ENCODE results near the gene MOB2. TPM values are rescaled to one million over a fixed set of nuclear protein-coding genes. Genes with fewer than 3 reads are reported as not detected.

The MOB2 gene
- total RNA-seq, 1 donor from 2014 or later: 26.9 TPM

DNA sequence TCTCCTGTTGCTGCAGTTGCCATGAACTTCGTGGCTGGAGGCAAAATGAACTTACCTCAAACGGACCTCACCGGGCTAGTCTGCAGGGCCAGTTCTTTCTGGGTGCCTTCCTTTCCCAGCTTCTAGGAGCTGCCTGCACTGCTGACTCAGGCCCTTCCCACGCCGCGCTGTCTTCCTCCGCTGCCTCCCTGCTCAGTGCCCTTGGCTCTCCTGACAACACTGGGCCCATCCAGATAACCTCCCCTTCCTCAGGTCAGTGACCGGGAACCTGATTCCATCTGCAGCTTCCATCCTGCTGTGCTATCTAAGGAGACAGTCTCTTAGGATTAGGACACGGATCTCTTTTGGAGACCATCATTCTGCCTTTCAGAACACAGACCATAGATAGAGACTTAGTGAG, 19.3 kb downstream of the MOB2 start:
- TF ChIP-seq, protein P1, sequence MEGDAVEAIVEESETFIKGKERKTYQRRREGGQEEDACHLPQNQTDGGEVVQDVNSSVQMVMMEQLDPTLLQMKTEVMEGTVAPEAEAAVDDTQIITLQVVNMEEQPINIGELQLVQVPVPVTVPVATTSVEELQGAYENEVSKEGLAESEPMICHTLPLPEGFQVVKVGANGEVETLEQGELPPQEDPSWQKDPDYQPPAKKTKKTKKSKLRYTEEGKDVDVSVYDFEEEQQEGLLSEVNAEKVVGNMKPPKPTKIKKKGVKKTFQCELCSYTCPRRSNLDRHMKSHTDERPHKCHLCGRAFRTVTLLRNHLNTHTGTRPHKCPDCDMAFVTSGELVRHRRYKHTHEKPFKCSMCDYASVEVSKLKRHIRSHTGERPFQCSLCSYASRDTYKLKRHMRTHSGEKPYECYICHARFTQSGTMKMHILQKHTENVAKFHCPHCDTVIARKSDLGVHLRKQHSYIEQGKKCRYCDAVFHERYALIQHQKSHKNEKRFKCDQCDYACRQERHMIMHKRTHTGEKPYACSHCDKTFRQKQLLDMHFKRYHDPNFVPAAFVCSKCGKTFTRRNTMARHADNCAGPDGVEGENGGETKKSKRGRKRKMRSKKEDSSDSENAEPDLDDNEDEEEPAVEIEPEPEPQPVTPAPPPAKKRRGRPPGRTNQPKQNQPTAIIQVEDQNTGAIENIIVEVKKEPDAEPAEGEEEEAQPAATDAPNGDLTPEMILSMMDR (conservative IDR thresholded peaks at IDR 0.05; ENCODE audit: low read depth, low read length): no peak
- no peak for DNase-seq (ENCODE audit: low read depth)
- H3K4me3 ChIP-seq (ENCODE audit: low read depth, low read length): no peak overlapping the region

DNA sequence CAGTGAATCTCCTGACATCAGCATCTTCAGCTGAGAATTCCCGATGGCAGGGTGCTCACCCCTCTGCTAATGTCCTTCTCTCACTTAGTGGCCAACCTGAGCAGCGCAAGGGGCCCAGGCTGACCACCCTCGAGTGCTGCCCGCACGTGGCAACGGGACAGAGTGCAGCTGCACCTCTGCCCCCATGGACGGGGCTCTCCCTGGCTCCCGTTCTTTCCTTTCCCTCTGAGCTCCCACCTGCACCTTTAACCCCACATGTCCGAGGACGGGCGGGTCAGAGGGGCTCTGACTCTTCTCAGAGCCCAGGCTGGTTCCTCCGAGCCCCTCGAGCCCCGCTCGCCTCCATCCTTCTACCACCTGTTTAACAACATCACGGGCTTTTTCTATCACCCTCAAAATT, 19.8 kb downstream of the MOB2 start:
- DNase-seq (ENCODE audit: low read depth): no peak
- H3K4me3 ChIP-seq (ENCODE audit: low read depth, low read length): no peak overlapping the region
- TF ChIP-seq, protein P1 (conservative IDR thresholded peaks at IDR 0.05; ENCODE audit: low read depth, low read length): no peak

DNA sequence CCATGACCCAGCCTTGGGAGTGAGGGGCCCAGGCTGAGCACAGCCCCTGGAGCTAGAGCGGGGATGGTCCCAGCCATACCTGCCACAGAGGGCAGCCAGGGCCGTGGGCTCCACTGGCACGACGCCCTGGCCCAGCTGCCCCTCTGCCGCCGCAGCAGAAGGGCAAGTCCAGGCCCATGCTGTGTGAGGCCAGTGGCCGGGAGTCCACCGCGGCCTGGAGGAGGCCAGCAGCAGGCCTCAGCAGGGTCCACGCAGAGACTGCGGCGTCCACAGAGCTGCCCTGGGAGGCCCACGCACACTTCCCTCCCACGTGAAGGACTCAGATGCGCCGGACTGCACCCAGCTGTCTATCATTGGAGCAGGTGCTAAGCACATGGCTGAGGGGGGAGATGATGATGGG, 23.5 kb downstream of the MOB2 start:
- DNase-seq (ENCODE audit: low read depth): no peak
- H3K4me3 ChIP-seq (ENCODE audit: low read depth, low read length): no peak overlapping the region
- TF ChIP-seq, protein P1 (conservative IDR thresholded peaks at IDR 0.05; ENCODE audit: low read depth, low read length): no peak

DNA sequence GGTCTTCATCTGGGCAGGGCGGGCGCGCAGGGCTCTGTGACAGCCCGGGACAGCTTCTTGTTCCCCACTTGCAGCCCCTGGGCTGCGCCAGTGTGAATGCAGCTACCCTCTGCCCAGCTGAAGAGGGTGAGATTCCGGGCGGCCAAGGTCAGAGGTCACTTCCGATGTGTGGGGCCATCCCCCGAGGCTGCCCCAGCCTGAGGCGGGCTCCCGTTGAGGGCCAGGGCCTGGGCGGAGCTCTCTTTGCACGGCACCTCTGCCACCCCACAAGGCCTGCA, 23.9 kb downstream of the MOB2 start:
- no peak overlapping the region for H3K4me3 ChIP-seq (ENCODE audit: low read depth, low read length)
- no peak for DNase-seq (ENCODE audit: low read depth)
- TF ChIP-seq, protein P1 (conservative IDR thresholded peaks at IDR 0.05; ENCODE audit: low read depth, low read length): no peak

DNA sequence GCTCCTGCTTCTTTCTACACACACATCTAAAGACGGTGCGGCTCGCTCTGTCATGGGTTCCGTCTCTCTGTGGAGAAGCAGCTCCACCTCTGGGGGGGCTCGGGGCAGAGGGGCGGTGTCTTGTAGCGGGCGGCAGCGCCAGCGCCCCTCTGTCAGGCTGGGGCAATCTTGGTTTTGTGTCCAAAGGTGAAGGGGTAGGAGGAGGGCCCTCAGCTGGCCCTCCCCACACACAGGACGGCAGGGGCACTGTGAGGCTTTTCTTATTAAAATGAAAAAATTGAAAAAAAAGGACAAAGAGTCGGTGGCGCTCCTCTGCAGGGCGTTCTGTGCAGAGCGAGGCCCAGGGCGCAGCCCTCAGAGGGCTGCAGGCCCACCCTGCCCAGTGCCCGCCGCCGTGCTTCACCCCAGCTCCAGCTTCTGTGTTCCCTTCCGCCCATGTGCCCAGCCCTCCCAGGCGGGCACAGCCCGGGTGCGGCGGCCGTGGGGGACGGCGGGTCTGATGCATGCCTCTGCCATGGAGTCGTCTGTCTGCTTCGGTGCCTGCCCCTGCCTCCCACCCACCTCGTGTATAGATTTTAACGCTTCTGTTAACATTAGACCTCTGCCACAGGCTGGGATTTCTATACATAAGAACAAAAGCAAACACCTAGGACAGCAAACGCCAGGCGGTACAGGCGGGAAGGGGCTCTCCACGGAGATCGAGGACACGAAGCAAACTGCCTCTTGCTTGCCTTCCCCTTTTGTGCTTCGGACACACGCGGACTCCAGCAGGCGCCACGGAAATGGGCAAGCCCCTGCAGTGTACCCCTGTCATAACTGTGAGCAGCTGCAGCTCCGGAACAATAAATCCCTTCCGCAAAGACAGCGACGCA, 24.5 kb downstream of the MOB2 start:
- no peak for DNase-seq (ENCODE audit: low read depth)
- TF ChIP-seq, protein P1 (conservative IDR thresholded peaks at IDR 0.05; ENCODE audit: low read depth, low read length): no peak

DNA sequence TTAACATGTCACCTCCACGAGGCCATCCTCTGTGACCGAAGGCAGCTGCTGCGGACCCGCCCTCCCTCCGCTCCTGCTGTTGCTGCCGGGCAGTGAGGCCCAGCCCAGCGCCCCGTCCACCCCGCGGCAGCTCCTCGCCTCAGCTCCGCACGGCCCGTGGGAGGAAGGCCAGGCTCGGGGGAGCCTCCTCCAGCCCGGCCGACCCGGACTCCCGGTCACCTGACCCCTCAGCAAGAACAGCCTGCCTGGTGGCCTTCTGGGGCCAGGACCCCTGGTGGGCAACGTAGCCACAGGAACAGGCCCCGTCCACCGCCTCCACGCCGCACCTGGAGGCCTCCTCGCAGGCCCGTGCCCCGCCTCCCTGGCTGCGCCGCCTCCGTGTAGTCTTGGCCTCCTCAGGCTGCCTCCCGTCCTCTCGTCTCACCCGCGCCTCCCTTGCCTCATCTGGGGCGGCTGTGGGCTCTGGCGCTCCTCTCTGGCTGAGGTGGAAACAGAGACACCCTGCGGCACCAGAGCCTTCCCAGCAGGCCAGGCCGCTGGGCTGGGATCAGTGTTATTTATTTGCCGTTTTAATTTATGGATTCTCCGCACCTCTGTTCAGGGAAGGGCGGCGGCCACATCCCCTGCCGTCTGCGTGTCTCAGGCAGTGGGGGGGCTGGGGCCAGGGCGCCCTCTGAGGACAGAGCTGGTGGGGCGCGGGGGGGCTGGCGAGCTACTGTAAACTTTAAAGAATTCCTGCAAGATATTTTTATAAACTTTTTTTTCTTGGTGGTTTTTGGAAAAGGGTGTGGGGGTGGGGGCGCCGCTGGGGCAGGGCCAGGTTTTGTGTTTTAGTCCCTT, 25.4 kb downstream of the MOB2 start:
- no peak for DNase-seq (ENCODE audit: low read depth)
- TF ChIP-seq, protein P1 (conservative IDR thresholded peaks at IDR 0.05; ENCODE audit: low read depth, low read length): no peak
- H3K4me3 ChIP-seq (ENCODE audit: low read depth, low read length): no peak overlapping the region

More for the DNA sequence above, 24.5 kb downstream of the MOB2 start:
- no peak overlapping the region for H3K4me3 ChIP-seq (ENCODE audit: low read depth, low read length)
